IPS-18c (cell line): Measurements from ENCODE around the gene ERBB3.

Experiments used
- H3K4me3 ChIP-seq: 2 replicates; pipeline ENCODE4 v1.7.0; 2013; ENCODE audit warnings: low read depth, mild to moderate bottlenecking, low read length, moderate library complexity; ENCODE audit not compliant: insufficient read depth
- H3K9me3 ChIP-seq: one replicate; pipeline ENCODE4 v1.6.1; 2013; ENCODE audit warnings: mild to moderate bottlenecking, low read length, moderate library complexity; ENCODE audit not compliant: control insufficient read depth, insufficient read depth

Gene ERBB3

DNA sequence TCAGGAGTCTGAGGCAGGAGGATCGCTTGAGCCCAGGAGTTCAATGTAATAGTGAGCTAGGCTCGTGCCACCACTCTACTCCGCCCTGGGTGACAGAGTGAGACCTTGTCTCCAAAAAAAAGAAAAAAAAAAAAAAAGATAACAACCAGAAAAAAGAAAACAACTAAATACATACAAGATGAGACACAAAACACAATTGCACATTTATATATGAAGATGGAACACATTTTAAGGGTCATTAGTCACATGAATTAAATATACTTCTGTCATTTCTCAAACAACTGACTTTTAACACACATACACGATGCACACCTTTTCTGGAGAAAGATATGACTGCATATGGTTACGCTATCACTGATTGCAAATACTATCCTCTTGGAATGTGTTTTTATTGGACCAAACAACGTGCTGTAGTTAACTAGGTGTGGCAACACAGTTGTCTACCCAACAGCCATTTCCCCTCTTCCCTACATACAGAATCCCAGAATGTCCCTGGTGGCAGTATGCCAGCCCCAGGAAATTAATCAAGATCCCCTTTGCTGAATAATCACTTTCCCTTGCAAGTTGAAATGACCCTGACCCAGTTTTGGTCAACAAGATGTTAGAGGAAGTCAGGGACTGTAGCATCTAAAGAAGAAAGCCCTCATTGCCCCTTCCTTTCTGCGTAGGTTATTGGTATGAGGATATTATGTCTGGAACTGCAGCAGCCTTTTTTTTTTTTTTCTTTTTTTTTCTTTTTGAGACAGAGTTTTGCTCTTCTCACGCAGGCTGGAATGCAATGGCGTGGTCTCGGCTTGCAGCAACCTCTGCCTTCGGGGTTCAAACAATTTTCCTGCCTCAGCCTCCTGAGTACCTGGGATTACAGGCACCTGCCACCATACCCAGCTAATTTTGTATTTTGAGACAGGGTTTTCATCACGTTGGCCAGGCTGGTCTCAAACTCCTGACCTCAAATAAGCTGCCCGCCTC is 66.8 kb downstream of the ERBB3 start:
- no peak overlapping the region for H3K4me3 ChIP-seq

DNA sequence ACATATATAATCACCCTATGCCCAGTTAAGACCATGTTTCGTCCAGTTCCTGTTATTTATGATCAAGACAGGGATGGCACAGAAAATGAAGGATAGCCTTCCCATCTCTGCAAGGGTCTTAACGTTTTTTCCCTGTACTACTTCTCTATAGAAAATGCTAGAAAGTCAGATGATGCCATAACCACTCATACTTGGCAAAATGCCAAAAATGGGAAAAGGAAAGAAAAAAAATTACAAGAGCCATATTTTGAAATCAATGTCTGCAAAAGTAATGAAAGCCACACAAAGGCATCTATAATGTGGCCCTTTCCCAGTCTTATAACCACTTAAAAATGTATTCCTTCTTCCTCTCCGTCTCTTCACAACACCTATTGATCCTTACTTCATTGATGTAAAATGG is 70.6 kb downstream of the ERBB3 start:
- no peak overlapping the region for H3K4me3 ChIP-seq
- H3K9me3 ChIP-seq: no peaks in the 10 kb centered on the region

More for the DNA sequence above, 66.8 kb downstream of the ERBB3 start:
- H3K9me3 ChIP-seq: no peaks in the 10 kb centered on the region

DNA sequence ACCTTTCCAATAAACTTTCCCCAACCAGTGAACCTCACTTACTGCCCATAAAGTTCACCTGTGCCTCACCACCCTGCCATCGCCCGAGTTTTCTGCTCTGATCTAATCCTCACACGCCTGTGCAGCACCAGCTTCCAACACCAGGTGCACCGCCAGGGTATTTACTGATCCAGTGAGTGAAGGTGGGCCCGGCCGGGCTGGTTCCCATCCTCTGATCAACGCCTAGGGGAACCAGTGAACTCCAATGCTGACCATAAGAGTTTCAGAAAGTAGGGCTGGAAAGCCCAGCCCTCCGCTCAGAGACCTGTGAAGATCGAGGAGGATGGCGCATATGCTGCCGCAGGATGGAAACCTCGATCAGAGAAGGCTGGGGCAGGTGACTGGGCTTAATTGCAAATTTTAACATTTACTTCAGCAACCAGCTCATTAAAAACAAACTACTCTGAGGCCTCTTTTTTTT is 71.7 kb downstream of the ERBB3 start:
- Histone ChIP-seq H3K9me3 (no peaks in the 10 kb centered on the region), H3K4me3 (peak overlapping the region; percentile 65)

DNA sequence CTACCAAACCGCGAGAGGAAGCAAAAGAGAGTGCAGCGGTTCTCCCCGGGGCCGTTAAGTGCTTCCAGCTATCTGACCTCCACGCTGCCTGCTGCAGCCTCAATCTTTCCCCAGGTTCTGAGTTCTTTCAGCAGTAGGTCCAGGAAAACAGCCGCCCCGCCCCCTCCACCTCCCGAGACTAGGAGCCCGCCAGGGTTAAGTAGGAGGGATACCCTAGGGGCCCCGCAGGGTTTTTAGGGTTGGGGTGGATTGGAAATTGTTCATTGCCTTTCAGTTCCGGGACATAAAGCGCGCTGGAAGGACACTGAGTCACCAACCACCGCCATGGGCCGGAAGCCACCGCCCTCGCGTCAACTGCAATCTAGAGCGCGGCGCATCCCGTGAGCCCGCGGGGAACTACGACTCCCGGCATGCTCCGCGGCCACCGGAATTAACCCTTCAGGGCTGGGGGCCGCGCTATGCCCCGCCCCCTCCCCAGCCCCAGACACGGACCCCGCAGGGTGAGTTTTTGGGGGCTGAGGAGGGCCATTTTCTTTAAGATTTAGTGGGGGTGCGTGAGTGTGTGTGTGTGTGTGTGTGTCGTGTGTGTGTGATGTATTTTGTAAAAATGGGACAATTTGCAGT is 72.3 kb downstream of the ERBB3 start, which contains the start of gene MYL6B:
Gene MYL6B (plus strand): TSS at position 456 of the 624 bp plus-strand sequence. CDS start 1,332 bp downstream, outside the sequence.
- peak within 1 kb of the TSS; percentile 65 for H3K4me3 ChIP-seq

More for the DNA sequence above, 72.3 kb downstream of the ERBB3 start, which contains the start of gene MYL6B:
- no peaks in the 10 kb centered on the region for H3K9me3 ChIP-seq
